HG02852 (cell line): ENCODE data around the gene IER5.

Source experiments
- ATAC-seq: cut with Tn5 transposase; IDR thresholded peaks from one replicate; pipeline ENCODE4 v1.9.1; 2021; ENCODE audit warnings: mild to moderate bottlenecking, moderate library complexity; ENCODE audit not compliant: unreplicated experiment

IER5 gene

GRCh38 chr1:181076852-181077251 lies 11.6 kb upstream of the IER5 start:
- no peak for ATAC-seq

- no peak for ATAC-seq
Measured at GRCh38 chr1:181077576-181078242, 10.8 kb upstream of the IER5 start.

- ATAC-seq: no peak
Measured at GRCh38 chr1:181079382-181079781, 9.1 kb upstream of the IER5 start.

GRCh38 chr1:181079920-181080319 lies 8.6 kb upstream of the IER5 start:
- ATAC-seq: no peak

GRCh38 chr1:181080556-181080955 lies 7.9 kb upstream of the IER5 start:
- ATAC-seq: no peak

GRCh38 chr1:181081395-181081794 lies 7.1 kb upstream of the IER5 start:
- no peak for ATAC-seq

GRCh38 chr1:181083842-181084605 lies 4.5 kb upstream of the IER5 start:
- no peak for ATAC-seq

- ATAC-seq: no peak
Measured at GRCh38 chr1:181084606-181084969, 3.9 kb upstream of the IER5 start.

GRCh38 chr1:181086091-181086490 lies 2.4 kb upstream of the IER5 start:
- ATAC-seq: no peak

GRCh38 chr1:181086926-181087325 lies 1.6 kb upstream of the IER5 start:
- ATAC-seq: no peak

GRCh38 chr1:181087400-181087901 lies 1.0 kb upstream of the IER5 start:
- ATAC-seq: no peak

GRCh38 chr1:181089017-181089675 lies 646 bp downstream of the IER5 start:
- peak; percentile 5 for ATAC-seq

- ATAC-seq: peak; percentile 34
Measured at GRCh38 chr1:181089676-181090544, 1.4 kb downstream of the IER5 start.

- no peak for ATAC-seq
Measured at GRCh38 chr1:181090641-181091126, 2.2 kb downstream of the IER5 start.

- no peak for ATAC-seq
Measured at GRCh38 chr1:181091309-181092040, 3.0 kb downstream of the IER5 start.

- ATAC-seq: no peak
Measured at GRCh38 chr1:181092056-181092455, 3.6 kb downstream of the IER5 start.

GRCh38 chr1:181092883-181093458 lies 4.5 kb downstream of the IER5 start:
- no peak for ATAC-seq

- ATAC-seq: no peak
Measured at GRCh38 chr1:181094416-181095212, 6.1 kb downstream of the IER5 start.

- no peak for ATAC-seq
Measured at GRCh38 chr1:181095260-181095659, 6.8 kb downstream of the IER5 start.
